Suprapubic skin (tissue), 4 donors: ENCODE measurements around the gene RAB20. TPM values are rescaled to one million over a fixed set of nuclear protein-coding genes. Genes with fewer than 3 reads are reported as not detected.
"Not testable (repeated sequence)": the region's sequence is repeated elsewhere in the genome, so short reads cannot be mapped to it uniquely, and the experiment has no call there.

Experiments
- DNase-seq, 2 donors: peaks; one replicate each; pipeline ENCODE4 v3.0.0-alpha.2; 2019; ENCODE audit warnings: low spot score in 2 of 2
- H3K27ac ChIP-seq: fragments of 200-600 bp; sonication (generic); one replicate; pipeline ENCODE4 v1.5.1; 2019
- H3K27me3 ChIP-seq: fragments of 200-600 bp; sonication (generic); one replicate; pipeline ENCODE4 v1.5.1; 2019
- H3K36me3 ChIP-seq: fragments of 200-600 bp; sonication (generic); one replicate; pipeline ENCODE4 v1.5.1; 2019
- H3K4me1 ChIP-seq: fragments of 200-600 bp; sonication (generic); one replicate; pipeline ENCODE4 v1.5.1; 2019
- H3K4me3 ChIP-seq: fragments of 200-600 bp; sonication (generic); one replicate; pipeline ENCODE4 v1.5.1; 2019; ENCODE audit warnings: mild to moderate bottlenecking
- H3K9me3 ChIP-seq: fragments of 200-600 bp; sonication (generic); one replicate; pipeline ENCODE4 v1.5.1; 2019
- CTCF ChIP-seq, 2 donors: fragments of 200-600 bp in 1 of 2; fragments of 450-650 bp in 1 of 2; sonication (generic) in 1 of 2; IDR thresholded peaks; one replicate each; pipeline ENCODE4 v1.5.1; 2016 to 2019; ENCODE audit warnings: antibody characterized with exemption in 2 of 2, mild to moderate bottlenecking in 1 of 2, moderate library complexity in 1 of 2
- EP300 ChIP-seq: sonication (generic); formaldehyde crosslinking; IDR thresholded peaks from one replicate; pipeline ENCODE4 v1.6.1; 2017; ENCODE audit warnings: antibody characterized with exemption
- POLR2A ChIP-seq, 2 donors: fragments of 450-650 bp; IDR thresholded peaks; one replicate each; pipeline ENCODE4 v1.6.1; 2017; ENCODE audit warnings: antibody characterized with exemption in 2 of 2, mild to moderate bottlenecking in 2 of 2, moderate library complexity in 2 of 2
- POLR2AphosphoS5 ChIP-seq, 3 donors: sonication (generic); formaldehyde crosslinking; IDR thresholded peaks; one replicate each; pipeline ENCODE4 v1.6.1; 2017; ENCODE audit warnings: antibody characterized with exemption in 3 of 3
- WGBS: methylation state at CpG from one replicate; pipeline ENCODE4 v1.1.5; 2018; 5-methylcytosine and 5-hydroxymethylcytosine counted together
- total RNA-seq, 4 donors: library from RNA; depleted of rRNA; stranded (reverse); fragments of >200 nt; gene quantifications; one replicate each; pipeline ENCODE4 v1.1.0, GENCODE V29; 2016

Gene RAB20
- total RNA-seq, 4 donors from 2014 or later, result 2.0 to 6.7 (median 3.7) TPM

GRCh38 chr13:110574161-110574560, 12.6 kb upstream of the RAB20 start:
- Histone ChIP-seq H3K4me3 (no peak overlapping the region), H3K36me3 (no peaks in the 10 kb centered on the region), H3K27ac (no peak overlapping the region), H3K9me3 (no peaks in the 10 kb centered on the region), H3K4me1 (no peaks in the 10 kb centered on the region), H3K27me3 (peaks cover 9% of the 10 kb centered on the region)
- TF ChIP-seq CTCF (IDR thresholded peaks at IDR 0.05), result no peak
- TF ChIP-seq POLR2A (IDR thresholded peaks at IDR 0.05), result no peak
- no peak for TF ChIP-seq EP300
- TF ChIP-seq POLR2AphosphoS5 (IDR thresholded peaks at IDR 0.05), result no peak
- no peak for DNase-seq
- WGBS, result 44% methylated on average over 9 of the region's 9 CpGs

- Histone ChIP-seq H3K4me1 (no peaks in the 10 kb centered on the region), H3K4me3 (no peak overlapping the region), H3K27ac (no peak overlapping the region), H3K27me3 (peaks cover 12% of the 10 kb centered on the region), H3K36me3 (no peaks in the 10 kb centered on the region), H3K9me3 (no peaks in the 10 kb centered on the region)
- TF ChIP-seq POLR2A (IDR thresholded peaks at IDR 0.05) (no peak), POLR2AphosphoS5 (IDR thresholded peaks at IDR 0.05) (no peak), CTCF (IDR thresholded peaks at IDR 0.05) (no peak), EP300 (no peak)
- WGBS, result 74% methylated on average over 2 of the region's 2 CpGs
- DNase-seq, result no peak
These were observed 11.2 kb upstream of the RAB20 start for GRCh38 chr13:110572778-110573118.

GRCh38 chr13:110571896-110572777, 10.6 kb upstream of the RAB20 start:
- Histone ChIP-seq H3K27ac (no peak overlapping the region), H3K36me3 (no peaks in the 10 kb centered on the region), H3K27me3 (peaks cover 12% of the 10 kb centered on the region), H3K4me3 (no peak overlapping the region), H3K9me3 (no peaks in the 10 kb centered on the region), H3K4me1 (no peaks in the 10 kb centered on the region)
- DNase-seq, result no peak
- WGBS, result 88% methylated on average over 14 of the region's 20 CpGs
- TF ChIP-seq EP300 (no peak), CTCF (IDR thresholded peaks at IDR 0.05) (no peak), POLR2AphosphoS5 (IDR thresholded peaks at IDR 0.05) (no peak), POLR2A (IDR thresholded peaks at IDR 0.05) (no peak)

DNA sequence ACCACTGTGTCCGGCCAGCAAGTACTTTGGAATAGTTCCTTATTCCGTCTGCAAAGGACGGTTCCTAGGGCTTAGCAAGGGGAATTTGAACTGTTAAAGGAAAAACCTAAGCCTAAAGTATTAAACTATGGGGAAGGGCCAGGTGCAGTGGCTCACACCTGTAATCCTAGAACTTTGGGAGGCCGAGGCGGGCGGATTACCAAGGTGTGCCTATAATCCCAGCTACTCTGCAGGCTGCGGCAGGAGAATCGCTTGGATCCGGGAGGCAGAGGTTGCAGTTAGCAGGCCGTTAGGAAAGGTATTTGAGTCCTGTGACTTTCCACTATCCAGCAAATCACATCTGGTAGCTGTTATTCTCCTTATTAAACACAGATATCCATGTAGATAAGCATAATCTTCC, 9.4 kb upstream of the RAB20 start:
- H3K4me1 ChIP-seq, result no peaks in the 10 kb centered on the region
- no peaks in the 10 kb centered on the region for H3K9me3 ChIP-seq
- WGBS, result 82% methylated on average over 10 of the region's 10 CpGs
- no peaks in the 10 kb centered on the region for H3K36me3 ChIP-seq
- TF ChIP-seq CTCF (IDR thresholded peaks at IDR 0.05) (no peak), POLR2AphosphoS5 (IDR thresholded peaks at IDR 0.05) (no peak), EP300 (no peak), POLR2A (IDR thresholded peaks at IDR 0.05) (no peak)
- H3K27me3 ChIP-seq, result peaks cover 12% of the 10 kb centered on the region
- DNase-seq, result no peak
- no peak overlapping the region for H3K4me3 ChIP-seq
- no peak overlapping the region for H3K27ac ChIP-seq

- H3K4me3 ChIP-seq, result not testable (repeated sequence)
- WGBS, result 76% methylated on average over 7 of the region's 7 CpGs
These were observed 8.4 kb upstream of the RAB20 start for GRCh38 chr13:110569962-110570361.

More at GRCh38 chr13:110569962-110570361, 8.4 kb upstream of the RAB20 start:
- not testable (repeated sequence) for H3K36me3 ChIP-seq, H3K4me1 ChIP-seq, H3K27ac ChIP-seq, DNase-seq, H3K27me3 ChIP-seq, H3K9me3 ChIP-seq
